G401 (cell line): ENCODE measurements around the gene CLCN7. TPM values are rescaled to one million over a fixed set of nuclear protein-coding genes. Genes with fewer than 3 reads are reported as not detected.

Experiments
- DNase-seq: peaks from one replicate; pipeline ENCODE4 v3.0.0-alpha.2; 2015; ENCODE audit warnings: low spot score
- in situ Hi-C: cut with HindIII; loops from 2 replicates; pipeline ENCODE4 v1.10.0; 2016; ENCODE audit warnings: low sequenced_read_pairs, mixed read lengths
- total RNA-seq: library from RNA; depleted of rRNA; stranded (reverse); fragments of >200 nt; shearing (Covaris generic); gene quantifications from 2 replicates; pipeline ENCODE4 v1.2.3, GENCODE V29; 2014

The CLCN7 gene
- total RNA-seq, 1 experiment from 2014 or later, result 203 TPM

GRCh38 chr16:1468426-1468810 is 6.4 kb downstream of the CLCN7 start:
- no peak for DNase-seq
- in situ Hi-C loops, result no loop called here

GRCh38 chr16:1466968-1467521 is 7.8 kb downstream of the CLCN7 start:
- peak; percentile 24 for DNase-seq
- in situ Hi-C loops, result no loop called here

GRCh38 chr16:1466054-1466453 is 8.8 kb downstream of the CLCN7 start:
- in situ Hi-C loops, result no loop called here
- no peak for DNase-seq

- no peak for DNase-seq
- in situ Hi-C loops, result no loop called here
Observed at GRCh38 chr16:1465567-1465915, 9.3 kb downstream of the CLCN7 start.

GRCh38 chr16:1464894-1465566 is 9.8 kb downstream of the CLCN7 start:
- DNase-seq, result no peak

GRCh38 chr16:1464196-1464893 is 10.5 kb downstream of the CLCN7 start:
- DNase-seq, result no peak
- in situ Hi-C loops, result no loop called here

More at GRCh38 chr16:1464894-1465566, 9.8 kb downstream of the CLCN7 start:
- in situ Hi-C loops, result no loop called here

- in situ Hi-C loops, result no loop called here
- no peak for DNase-seq
Observed at GRCh38 chr16:1461146-1461545, 13.7 kb downstream of the CLCN7 start.

- DNase-seq, result no peak
- in situ Hi-C loops, result no loop called here
Observed at GRCh38 chr16:1460602-1461138, 14.2 kb downstream of the CLCN7 start.

- DNase-seq, result no peak
- in situ Hi-C loops, result no loop called here
Observed at GRCh38 chr16:1459967-1460366, 14.9 kb downstream of the CLCN7 start.

- in situ Hi-C loops, result no loop called here
- no peak for DNase-seq
Observed at GRCh38 chr16:1458977-1459341, 15.9 kb downstream of the CLCN7 start.

GRCh38 chr16:1458336-1458976 is 16.4 kb downstream of the CLCN7 start:
- DNase-seq, result no peak
- in situ Hi-C loops, result no loop called here

GRCh38 chr16:1457489-1458245 is 17.2 kb downstream of the CLCN7 start:
- in situ Hi-C loops, result no loop called here
- no peak for DNase-seq

- no peak for DNase-seq
- in situ Hi-C loops, result no loop called here
Observed at GRCh38 chr16:1456951-1457350, 17.9 kb downstream of the CLCN7 start.

- DNase-seq, result no peak
- in situ Hi-C loops, result no loop called here
Observed at GRCh38 chr16:1455190-1456171, 19.3 kb downstream of the CLCN7 start.

- DNase-seq, result no peak
- in situ Hi-C loops, result no loop called here
Observed at GRCh38 chr16:1454561-1454960, 20.3 kb downstream of the CLCN7 start.

GRCh38 chr16:1453316-1453715 is 21.5 kb downstream of the CLCN7 start:
- no peak for DNase-seq
- in situ Hi-C loops, result no loop called here

- DNase-seq, result no peak
- in situ Hi-C loops, result no loop called here
Observed at GRCh38 chr16:1452530-1452929, 22.3 kb downstream of the CLCN7 start.

GRCh38 chr16:1451702-1452392 is 23.0 kb downstream of the CLCN7 start:
- DNase-seq, result no peak
- in situ Hi-C loops, result no loop called here
